Astrocyte of the spinal cord (primary cell): ENCODE data around the gene MED10.
A peak's percentile ranks its signal among the peaks of the same experiment; 100 is the strongest.

Experiments used
- DNase-seq: peaks from one replicate; pipeline ENCODE4 v3.0.0; 2011; ENCODE audit warnings: low read depth, low spot score
- H3K4me3 ChIP-seq: 2 replicates; pipeline ENCODE4 v1.5.1; 2011; ENCODE audit warnings: low read depth, mild to moderate bottlenecking, low read length, moderate library complexity
- CTCF ChIP-seq: IDR thresholded peaks from 2 replicates; pipeline ENCODE4 v1.5.1; 2012; ENCODE audit warnings: low read depth, mild to moderate bottlenecking, low read length, inconsistent platforms
- in situ Hi-C: cut with HindIII; loops from 2 replicates; pipeline ENCODE4 v1.10.0; 2017; ENCODE audit warnings: low sequenced_read_pairs

MED10 gene

GRCh38 chr5:6333182-6333905, 45.0 kb downstream of the MED10 start:
- H3K4me3 ChIP-seq: no peak overlapping the region
- in situ Hi-C loops: no loop called here
- DNase-seq: no peak
- no peak for TF ChIP-seq CTCF

- peak; percentile 7 for DNase-seq
- TF ChIP-seq CTCF: no peak
- in situ Hi-C loops: no loop called here
- no peak overlapping the region for H3K4me3 ChIP-seq
Observed at GRCh38 chr5:6328173-6328572, 50.2 kb downstream of the MED10 start.

GRCh38 chr5:6326776-6327175, 51.6 kb downstream of the MED10 start:
- TF ChIP-seq CTCF: no peak
- H3K4me3 ChIP-seq: no peak overlapping the region
- in situ Hi-C loops: no loop called here
- no peak for DNase-seq

DNA sequence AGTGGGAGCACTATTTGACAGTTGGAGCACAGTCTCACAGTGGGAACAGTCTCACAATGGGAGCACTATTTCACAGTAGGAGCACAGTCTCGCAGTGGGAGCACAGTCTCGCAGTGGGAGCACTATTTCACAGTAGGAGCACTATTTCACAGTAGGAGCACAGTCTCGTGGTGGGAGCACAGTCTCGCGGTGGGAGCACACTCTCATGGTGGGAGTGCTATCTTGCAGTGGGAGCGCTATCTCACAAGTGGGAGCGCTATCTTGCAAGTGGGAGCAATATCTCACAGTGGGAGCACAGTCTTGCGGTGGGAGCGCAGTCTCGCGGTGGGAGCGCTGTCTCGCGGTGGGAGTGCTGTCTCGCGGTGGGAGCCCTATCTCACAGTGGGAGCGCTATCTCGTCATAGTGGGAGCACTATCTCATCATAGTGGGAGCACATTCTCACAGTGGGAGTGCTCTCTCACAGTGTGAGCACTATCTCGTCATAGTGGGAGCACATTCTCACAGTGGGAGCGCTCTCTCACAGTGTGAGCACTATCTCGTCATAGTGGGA, 56.1 kb downstream of the MED10 start:
- no peak for DNase-seq
- in situ Hi-C loops: no loop called here
- no peak for TF ChIP-seq CTCF
- no peak overlapping the region for H3K4me3 ChIP-seq
